ENCODE results near the gene THRA.

The THRA gene

DNA sequence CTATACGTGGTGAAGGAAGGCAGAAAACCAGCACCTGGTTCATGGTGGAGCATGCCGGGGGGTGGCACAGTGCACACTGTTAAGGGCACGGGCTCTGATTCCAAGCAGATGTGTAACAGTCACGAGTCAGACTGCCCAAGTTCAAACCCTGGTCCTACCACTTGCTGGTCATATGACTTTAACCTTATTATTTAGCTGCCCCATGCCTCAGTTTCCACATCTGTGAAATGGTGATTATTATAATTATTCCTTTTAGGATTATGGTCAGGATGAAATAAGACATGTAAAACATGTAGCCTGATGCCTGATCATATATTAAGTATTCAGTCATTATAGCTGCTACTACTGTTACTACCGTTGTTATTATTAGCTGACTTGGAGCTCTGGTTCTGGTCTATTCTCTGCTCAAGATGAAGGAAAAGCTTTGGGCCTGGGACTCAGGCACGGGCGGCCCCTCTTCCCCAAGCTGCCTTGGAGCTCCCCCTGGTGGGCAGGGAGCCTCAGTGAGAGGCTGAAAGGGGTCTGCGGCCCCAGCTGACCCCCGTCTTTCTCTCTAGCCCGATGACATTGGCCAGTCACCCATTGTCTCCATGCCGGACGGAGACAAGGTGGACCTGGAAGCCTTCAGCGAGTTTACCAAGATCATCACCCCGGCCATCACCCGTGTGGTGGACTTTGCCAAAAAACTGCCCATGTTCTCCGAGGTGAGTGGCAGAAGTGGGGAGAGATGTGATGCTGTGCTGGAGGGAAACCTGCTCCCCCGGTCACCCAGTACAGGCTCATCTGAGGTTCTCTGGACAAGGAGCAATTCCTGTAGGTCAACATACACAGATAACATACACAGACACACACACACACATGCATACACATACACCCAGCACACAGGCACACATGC is 23.6 kb downstream of the THRA start:
- DNase-seq = peak; percentile 51

DNA sequence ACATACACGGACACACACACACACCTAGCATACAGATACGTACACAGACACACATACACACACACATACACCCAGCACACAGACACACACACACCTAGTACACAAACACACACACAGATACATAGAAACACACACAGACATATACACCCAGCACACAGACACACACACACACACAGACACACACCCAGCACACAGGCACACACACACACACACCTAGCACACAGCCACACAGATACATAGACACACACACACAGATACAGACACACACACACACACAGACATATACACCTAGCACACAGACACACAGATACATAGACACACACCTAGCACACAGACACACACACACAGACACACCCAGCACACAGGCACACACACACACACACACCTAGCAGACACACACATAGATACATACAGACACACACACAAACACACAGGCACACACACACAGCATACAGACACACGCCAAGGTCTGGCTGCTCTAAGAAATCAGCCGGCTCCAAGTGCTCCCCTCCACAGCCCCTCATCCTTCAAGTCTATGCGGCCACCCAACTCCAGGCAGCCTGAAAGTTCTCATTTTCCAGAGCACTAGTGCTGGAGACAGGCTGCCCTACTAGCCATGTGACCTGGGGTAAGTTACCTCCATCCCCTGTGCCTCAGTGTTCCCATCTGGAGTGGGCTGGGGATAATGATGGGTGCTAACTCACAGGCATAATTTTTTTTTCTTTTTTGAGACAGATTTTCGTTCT is 24.5 kb downstream of the THRA start:
- no peak for DNase-seq

DNA sequence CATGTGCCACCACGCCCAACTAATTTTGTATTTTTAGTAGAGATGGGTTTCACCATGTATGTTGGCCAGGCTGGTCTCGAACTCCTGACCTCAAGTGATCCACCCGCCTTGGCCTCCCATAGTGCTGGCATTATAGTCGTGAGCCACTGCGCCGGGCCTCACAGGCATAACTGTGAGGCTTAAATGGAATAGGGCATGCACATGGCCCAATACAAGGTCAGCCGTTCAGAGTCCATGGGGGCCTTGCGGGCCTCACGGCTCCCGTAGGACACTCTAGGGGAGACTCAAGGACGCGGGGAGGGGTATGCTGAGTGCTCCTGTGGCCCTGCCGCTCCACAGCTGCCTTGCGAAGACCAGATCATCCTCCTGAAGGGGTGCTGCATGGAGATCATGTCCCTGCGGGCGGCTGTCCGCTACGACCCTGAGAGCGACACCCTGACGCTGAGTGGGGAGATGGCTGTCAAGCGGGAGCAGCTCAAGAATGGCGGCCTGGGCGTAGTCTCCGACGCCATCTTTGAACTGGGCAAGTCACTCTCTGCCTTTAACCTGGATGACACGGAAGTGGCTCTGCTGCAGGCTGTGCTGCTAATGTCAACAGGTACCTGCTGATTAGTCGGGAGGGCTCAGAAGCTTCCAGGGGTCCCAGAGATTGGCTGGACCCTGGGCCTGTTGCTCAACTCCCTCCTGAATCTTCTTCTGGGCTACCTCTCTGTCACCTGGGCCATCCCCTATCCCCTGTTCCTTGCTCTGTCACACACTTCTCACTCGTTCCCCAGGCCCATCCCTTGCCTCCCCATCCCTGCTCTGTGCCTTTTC is 25.3 kb downstream of the THRA start:
- DNase-seq = no peak

DNA sequence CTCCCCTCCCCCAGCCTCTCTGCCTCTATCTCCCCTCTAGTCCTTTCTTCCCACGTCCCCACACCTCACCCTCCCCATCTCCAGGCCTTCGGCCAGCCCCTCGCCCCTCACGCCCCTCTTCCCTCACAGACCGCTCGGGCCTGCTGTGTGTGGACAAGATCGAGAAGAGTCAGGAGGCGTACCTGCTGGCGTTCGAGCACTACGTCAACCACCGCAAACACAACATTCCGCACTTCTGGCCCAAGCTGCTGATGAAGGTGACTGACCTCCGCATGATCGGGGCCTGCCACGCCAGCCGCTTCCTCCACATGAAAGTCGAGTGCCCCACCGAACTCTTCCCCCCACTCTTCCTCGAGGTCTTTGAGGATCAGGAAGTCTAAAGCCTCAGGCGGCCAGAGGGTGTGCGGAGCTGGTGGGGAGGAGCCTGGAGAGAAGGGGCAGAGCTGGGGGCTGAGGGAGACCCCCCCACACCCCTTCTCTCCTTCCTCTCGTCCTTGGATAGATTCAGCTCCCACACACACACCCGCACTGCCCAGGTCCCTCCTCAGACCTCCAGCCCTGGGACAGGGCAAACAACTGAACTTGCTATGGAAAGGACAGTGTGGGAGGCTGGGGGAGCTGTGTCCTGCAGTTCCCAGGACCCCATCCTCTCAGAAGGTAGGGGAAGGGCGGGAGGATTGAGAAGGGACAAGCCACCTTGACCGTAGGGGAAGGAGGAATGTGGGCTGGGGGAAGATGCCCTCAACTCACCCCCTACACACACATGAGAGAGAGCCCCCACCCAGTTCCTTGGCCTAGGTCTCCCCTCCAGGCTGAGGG is 26.5 kb downstream of the THRA start:
- DNase-seq = no peak

DNA sequence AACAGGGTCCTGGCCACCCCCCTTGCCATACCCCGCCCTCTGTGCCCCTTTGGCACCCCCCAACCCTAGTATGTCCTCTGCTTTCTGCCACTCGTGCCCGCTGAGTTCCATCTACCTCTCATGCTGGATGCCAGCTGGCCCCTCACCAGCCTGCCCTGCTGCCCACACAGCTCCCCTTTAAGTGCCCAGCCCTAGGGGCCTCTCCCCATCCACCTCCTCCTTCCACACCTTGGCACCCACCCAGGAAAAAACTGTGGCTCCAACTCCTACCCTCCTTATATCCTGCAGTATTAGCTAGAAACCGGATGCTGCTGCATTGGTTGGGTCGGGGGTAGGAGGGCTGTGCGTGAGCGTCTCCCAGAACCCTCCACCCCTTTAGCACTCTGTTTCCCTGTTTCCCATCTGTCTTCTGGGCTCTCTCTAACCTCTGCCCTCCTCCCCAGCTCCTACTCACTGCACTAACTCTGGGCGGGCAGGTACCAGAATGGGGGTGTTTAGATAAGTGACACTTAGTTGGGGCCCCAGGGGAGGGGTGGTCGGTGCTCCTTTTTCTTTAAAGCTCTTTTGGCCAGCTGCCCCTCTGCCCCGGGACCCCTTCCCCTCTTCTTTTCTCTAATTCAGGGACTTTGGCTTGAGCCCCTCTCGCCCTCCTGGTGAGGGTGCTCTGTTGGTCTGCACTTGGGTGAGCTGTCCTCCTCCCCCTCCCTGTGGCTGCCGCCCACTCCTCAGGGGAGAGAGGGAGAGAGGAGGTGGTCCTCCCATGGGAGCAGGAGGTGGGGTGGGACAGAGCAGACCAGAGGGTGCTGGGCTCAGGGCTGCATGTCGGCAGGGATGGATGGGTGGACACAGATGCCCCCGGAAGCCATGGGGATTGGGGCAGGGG is 27.7 kb downstream of the THRA start:
- DNase-seq = peak; percentile 5

DNA sequence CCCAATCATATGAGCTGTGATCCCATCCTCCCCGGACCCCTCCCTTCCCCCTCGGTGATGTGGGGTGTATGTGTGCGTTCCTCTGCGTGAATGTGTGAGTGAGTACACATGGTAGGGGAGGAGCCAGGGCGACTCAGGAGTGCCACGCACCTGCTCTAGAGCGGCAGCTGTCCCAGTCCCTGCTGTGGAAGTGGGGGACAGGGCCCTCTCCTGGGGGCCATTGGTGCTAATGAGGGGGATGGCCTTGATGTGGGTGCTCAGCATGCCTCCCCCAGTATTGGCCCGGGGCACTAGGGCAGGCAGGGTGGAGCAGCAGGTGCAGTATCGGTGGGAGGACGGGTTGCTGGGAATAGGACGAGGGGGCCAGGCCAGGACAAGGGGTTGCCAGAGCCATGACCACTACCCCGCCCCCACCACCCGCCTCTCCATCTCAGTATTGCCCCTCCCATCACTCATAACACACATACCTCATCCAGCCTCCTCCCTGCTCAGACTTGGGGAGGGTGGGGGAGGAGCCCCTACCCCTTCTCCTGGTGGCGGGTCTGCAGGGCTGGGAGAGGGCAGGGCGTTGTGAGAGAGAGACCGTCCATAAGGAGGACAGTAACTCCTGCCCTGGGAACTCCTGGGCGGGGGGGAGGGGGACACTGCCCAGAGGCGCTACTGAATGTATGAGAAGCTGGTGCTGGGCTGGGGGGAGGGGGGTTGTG is 29.1 kb downstream of the THRA start:
- no peak for DNase-seq

DNA sequence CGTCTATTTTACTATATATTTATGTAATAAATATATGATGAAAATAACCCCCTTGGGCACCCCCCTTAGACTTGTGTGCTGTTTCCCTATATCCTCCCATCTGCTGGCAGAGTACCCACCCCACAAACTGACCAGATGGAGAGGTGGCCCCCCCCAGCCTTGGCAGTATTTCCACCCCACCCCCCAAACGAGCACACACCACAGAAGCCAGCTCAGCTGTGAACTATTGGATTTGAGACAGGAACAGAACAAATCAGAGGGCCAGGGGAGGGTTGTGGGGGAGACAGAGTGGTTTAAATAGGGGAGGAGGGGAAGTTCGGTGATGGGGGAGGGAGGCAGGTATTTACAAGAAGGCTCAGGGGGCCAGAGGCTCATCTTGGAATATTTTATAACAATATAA is 29.8 kb downstream of the THRA start:
- no peak for DNase-seq

DNA sequence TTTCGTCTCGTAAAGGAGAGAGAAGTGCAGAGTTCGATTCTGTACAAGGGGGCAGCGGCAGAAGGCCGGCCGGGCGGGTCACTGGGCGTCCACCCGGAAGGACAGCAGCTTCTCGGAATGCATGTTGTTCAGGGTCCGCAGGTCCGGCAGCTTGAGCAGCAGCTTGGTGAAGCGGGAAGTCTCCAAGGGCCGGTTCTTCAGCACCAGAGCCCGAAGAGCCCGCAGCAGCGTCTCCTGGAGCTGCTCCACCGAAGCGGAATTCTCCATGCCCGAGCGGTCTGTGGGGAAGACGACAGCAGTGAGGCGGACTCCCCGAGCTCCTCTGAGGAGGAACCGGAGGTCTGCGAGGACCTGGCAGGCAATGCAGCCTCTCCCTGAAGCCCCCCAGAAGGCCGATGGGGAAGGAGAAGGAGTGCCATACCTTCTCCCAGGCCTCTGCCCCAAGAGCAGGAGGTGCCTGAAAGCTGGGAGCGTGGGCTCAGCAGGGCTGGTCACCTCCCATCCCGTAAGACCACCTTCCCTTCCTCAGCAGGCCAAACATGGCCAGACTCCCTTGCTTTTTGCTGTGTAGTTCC is 30.3 kb downstream of the THRA start:
- no peak for DNase-seq

DNA sequence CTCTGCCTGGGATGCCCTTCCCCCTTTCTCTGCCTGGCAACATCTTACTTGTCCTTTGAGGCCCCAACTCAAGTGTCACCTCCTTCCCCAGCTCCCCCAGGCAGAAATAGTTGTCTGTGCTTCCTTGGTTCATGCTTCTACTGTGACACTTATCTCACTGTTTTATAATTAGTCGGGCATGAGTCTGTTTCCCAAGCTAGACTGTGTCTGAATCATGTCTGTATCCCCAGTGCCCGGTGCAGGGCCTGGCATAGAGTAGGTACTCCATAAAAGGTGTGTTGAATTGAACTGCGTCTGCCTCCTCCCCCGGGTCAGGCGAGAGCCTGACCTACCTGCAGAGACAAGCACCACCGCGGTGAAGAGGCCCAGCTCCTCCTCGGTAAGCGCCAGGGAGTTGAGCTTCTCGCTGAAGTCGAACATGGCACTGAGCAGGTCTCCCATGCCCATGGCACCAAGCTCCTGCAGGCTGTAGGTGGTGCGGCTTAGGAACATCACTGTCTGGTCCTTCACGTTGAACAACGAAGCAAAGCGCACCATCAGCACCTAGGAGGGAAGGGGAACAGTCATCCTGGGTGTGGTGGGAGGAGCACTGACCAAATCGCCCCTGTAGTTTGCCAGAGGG is 30.9 kb downstream of the THRA start:
- no peak for DNase-seq

DNA sequence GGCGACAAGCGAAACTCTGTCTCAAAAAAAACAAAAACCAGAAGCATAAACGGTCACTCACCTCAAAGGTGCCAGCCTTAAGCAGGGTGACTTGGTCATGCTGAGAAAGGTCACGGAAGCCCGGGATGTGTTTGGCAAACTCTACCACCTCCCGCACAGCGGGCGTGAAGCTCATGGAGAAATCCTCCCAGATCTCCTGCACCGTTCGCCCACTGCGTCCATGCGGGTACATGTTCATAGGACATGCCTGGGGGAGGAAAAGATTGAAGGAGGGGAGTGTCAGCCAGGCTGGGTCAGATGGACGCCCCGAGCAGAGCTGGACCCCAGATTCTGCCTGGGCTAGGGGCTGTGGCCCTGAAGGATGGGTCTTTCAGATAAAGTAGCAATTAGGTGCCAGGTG is 32.1 kb downstream of the THRA start:
- no peak for DNase-seq

DNA sequence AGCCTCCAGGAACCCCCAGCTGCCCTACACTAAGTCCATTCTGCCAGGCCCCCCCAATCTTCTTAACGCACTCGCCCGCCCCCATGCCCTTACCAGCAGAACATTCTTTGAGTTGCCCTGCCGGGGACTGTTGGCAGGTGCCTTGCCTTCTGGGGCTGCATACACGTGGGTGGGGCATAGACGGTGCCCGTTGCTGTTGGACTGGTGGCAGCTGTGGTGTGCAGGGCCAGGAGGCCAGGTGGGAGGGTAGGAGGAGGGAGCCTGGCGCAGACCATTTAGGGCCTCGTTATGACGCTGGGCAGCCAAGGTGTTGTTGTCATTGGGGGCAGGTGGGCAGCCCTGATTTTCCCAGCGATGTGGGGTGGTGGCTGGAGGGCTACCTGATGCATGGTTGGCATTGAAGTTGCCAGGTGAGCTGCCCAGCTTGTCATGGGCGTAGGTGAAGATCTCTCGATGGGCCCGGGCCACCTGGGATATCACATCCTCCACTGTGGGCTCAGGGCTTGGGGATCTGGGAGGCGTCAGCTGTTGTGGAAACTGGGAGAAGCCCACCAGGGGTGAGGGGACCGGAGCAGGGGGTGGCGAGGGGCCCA is 32.7 kb downstream of the THRA start:
- DNase-seq = no peak

DNA sequence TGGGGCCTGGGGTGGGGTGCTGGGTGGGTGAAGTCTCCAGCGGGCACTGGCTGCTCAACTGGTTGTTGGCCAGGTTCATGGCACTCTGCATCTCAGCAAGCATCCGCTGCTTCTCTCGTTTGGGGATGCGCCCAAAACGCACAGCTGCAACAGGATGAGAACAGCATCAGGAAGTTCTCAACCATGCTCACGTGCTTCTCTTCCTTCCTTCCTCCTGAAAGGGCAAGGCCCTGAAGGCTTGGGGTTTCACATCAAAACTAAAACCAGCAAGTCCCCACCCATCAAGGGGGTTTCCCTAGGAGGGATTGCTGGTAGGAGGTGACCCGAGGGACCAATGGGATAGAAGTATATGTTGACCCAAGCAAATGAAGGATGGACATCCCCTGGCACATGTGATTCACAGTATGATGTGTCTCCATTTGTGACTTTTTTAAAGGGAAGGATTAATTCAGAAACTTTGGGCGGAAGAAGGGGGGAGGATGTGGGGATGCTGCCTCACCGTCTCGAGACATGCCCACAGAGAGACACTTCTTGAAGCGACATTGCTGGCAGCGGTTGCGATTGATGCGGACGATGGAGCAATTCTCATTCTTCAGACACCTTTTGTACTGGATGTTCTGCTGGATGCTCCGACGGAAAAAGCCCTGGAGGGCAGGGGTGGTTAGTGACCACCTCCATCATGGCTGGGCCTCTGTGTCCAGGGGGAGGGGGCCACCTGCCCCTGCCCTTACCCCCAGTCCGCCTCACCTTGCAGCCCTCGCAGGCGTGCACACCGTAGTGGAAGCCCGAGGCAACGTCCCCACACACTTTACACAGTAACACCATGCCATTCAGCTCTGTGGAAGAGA is 33.4 kb downstream of the THRA start:
- no peak for DNase-seq

DNA sequence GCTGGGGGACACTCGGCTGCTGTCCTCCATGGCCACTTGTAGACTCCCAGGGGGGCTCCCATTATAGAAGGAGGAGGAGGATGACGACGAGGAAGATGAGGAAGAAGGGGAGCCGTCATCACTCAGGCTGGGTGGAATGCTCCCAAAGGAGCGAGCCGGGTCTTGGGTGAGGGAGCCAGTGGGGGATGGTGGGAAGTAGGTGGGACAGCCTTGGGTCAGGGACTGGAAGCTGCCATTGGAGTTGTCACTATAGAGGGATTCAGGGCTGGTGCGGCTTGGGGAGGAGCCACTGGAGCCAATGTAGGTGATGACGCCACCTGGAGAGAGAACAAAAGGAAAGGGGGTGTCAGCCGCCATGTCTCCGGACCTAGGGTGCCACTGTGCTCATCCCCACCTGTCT is 34.3 kb downstream of the THRA start:
- DNase-seq = no peak

DNA sequence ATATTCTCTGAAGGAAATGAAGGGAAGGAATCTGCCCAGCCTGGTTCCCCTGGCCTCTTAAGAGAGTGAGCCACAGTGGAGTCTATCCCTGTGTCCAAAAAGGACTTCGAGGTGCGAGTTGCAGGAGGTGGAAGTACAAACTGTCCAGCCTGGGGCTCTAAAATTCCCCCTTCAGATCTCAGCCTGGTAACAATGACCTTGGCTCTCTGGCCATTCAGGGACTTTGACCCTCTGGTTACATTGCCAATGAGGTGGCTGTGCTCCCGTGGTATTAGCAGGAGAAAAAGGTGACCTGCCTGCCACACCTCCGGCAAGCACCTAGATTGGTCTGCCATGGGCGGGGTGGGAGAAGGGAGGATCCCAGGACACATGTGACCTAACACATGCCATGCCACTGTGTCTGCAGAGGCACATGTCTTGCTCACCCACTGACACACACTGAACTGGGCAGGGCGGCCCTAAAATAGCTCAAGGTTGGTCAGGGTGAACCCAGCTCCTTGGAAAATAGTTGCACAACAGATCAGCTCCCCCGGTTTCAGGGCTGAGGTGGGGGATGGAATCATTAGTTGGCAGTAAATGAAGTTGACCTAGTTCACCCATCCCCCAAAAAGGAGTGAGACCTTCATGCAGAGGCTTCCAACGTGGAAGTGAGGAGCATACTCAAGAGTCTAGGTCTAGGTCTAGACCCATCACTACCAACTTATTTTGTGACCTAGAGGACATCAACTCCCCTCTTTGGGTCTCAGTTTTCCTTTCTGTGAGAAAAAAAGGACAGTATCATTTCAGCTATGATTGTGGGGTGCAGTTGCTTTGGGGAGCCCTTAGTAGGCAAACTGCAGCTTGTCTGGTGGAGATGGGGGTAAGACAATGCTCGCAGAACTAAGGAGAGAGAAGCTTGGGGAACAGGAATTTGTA is 35.4 kb downstream of the THRA start:
- DNase-seq = no peak

DNA sequence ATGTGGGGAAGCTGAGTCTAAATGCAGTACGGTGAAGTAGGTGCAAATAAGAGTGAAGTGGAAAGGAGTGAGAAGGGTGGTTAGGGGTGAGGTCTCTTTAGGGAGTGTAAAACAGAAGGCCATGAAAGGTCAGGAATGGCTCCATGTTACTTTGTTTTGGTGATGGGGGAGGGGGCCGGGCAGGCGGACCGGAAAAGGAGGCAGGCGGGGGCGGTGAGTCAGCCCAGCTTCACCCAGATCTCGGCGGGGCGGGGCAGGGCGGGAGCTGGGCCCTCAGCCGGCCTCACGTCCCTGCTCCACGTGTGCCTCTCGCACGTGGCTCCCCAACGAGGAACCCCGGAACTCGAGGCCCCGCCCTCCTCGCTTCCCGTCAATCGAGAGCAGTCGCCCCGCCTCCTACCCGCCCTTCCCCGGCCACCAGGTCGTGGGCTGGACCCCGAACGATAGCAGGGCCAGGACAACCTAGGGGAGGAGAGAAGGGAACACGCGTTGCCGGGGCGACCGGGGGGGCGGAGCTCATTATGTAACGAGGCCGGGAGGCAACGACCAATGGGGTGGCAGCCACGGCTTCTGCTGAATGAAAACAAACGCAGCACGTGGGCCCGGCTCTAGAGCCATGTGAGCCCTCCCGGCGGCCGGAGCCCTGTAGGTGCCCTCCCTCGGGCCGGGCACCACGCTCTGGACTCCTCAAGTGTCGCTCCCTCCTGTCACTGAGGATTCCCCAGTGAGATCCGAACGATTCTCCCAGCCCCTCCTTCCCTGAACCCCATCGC is 36.3 kb downstream of the THRA start:
- DNase-seq = peak; percentile 89

DNA sequence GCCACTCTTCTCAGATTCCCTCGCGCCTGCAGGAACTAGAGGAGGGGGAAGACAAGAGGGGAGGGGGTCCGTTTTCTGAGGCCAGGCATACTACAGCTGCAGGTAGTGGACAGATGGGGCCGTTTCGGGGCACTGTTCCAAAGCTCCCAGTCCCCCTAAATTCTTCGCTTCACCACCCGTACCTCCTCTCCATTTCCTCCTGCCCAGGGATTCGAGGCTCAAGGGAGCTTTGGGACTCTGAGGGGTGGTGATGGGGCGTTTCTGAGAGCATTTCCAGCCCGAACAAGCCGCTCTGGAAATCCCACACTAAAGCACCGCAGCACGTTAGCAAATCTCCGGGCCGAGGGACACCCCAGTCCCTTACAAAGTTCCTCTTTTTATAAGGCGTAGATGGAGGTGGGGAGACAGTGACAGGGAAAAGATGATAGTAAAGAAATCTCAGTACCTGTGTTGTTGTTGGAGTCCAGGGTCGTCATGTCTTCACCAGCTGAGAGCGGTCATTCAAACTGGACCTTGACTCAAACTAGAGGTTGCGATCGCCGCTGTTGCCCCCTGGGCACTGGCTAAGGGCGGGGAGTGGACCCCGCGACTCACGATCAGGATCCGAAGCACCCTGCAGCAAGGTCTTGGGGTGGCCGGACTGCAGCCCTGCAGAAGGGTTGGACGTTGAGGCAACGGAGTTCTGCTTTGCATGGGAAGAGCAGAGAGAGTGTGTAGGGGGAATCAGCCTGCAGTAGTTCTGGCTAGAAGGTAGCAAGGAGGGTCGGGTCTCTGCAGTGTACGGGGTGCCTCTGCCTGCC is 37.1 kb downstream of the THRA start:
- no peak for DNase-seq

All from NCI-H1092 treated with DMSO at 0.1 percent for 48 hours (cell line).